Neural crest cell (in vitro differentiated cells): ENCODE results near the gene ALPK3. TPM values are rescaled to one million over a fixed set of nuclear protein-coding genes. Genes with fewer than 3 reads are reported as not detected.

Experiments used
- DNase-seq: peaks from one replicate; pipeline ENCODE4 v3.0.0; 2021; ENCODE audit warnings: low read depth, mixed read lengths, low spot score
- H3K27ac Mint-ChIP-seq: one replicate; pipeline ENCODE4 v1.8.0; 2021; ENCODE audit warnings: mild to moderate bottlenecking, mixed read lengths; ENCODE audit not compliant: unreplicated experiment
- H3K27me3 Mint-ChIP-seq: 2 replicates; pipeline ENCODE4 v1.8.0; 2021; ENCODE audit warnings: low read depth, mild to moderate bottlenecking, mixed read lengths
- H3K36me3 Mint-ChIP-seq: 2 replicates; pipeline ENCODE4 v1.8.0; 2021; ENCODE audit warnings: low read depth, mild to moderate bottlenecking, mixed read lengths
- H3K4me1 Mint-ChIP-seq: 2 replicates; pipeline ENCODE4 v1.8.0; 2021; ENCODE audit warnings: mixed read lengths
- H3K4me3 Mint-ChIP-seq: one replicate; pipeline ENCODE4 v1.8.0; 2021; ENCODE audit warnings: mild to moderate bottlenecking, mixed read lengths
- H3K9me3 Mint-ChIP-seq: 2 replicates; pipeline ENCODE4 v1.8.0; 2021; ENCODE audit warnings: mixed read lengths
- total RNA-seq: library from RNA; stranded (reverse); gene quantifications from 2 replicates; pipeline ENCODE4 v1.2.1, GENCODE V29; 2021
- TF ChIP-seq, protein P1 (sequence below): fragments of 200-600 bp; sonication (generic); conservative IDR thresholded peaks from 2 replicates; pipeline ENCODE4 v1.5.0; 2021; ENCODE audit warnings: antibody characterized with exemption, mild to moderate bottlenecking

The ALPK3 gene
- total RNA-seq, 1 donor from 2014 or later = 4.4 TPM

DNA sequence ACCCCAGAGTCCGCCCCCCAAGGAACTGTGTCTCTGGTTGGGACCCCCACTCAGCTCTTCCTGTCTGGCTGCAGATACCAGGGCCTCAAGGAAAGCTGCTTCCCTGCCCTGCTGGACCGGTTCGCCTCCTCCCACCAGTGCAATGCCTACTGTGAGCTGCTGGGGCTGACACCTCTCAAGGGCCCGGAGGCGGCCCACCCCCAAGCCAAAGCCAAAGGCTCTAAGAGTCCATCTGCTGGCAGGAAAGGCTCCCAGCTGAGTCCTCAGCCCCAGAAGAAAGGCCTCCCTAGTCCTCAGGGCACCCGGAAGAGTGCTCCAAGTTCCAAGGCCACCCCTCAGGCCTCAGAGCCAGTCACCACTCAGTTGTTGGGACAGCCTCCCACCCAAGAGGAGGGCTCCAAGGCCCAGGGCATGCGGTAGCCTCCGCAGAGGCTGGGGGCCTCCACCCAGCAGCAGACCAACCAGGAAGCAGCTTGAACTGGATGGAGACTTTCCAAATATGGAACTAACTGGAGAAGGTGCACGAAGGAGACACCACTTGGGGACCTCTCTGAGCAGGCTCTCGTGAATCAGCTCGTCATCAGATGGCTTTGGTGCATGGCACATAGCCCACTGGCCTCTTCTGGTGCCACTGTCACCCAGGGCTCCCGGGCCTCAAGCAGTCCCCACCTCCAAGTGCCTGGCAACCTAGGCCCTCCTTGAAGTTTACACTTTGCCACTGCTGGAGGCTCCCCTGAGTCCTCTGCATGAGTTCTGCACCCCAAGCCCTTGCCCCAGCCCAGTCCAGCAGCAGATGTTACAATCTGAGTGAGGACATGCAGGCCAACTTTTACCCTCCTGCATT lies 51.1 kb downstream of the ALPK3 start:
- TF ChIP-seq, protein P1, sequence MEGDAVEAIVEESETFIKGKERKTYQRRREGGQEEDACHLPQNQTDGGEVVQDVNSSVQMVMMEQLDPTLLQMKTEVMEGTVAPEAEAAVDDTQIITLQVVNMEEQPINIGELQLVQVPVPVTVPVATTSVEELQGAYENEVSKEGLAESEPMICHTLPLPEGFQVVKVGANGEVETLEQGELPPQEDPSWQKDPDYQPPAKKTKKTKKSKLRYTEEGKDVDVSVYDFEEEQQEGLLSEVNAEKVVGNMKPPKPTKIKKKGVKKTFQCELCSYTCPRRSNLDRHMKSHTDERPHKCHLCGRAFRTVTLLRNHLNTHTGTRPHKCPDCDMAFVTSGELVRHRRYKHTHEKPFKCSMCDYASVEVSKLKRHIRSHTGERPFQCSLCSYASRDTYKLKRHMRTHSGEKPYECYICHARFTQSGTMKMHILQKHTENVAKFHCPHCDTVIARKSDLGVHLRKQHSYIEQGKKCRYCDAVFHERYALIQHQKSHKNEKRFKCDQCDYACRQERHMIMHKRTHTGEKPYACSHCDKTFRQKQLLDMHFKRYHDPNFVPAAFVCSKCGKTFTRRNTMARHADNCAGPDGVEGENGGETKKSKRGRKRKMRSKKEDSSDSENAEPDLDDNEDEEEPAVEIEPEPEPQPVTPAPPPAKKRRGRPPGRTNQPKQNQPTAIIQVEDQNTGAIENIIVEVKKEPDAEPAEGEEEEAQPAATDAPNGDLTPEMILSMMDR = no peak
- no peaks in the 10 kb centered on the region for H3K4me1 Mint-ChIP-seq
- H3K4me3 Mint-ChIP-seq = no peak overlapping the region
- no peaks in the 10 kb centered on the region for H3K9me3 Mint-ChIP-seq
- DNase-seq = no peak
- no peaks in the 10 kb centered on the region for H3K27me3 Mint-ChIP-seq
- no peaks in the 10 kb centered on the region for H3K36me3 Mint-ChIP-seq
- H3K27ac Mint-ChIP-seq = no peak overlapping the region

DNA sequence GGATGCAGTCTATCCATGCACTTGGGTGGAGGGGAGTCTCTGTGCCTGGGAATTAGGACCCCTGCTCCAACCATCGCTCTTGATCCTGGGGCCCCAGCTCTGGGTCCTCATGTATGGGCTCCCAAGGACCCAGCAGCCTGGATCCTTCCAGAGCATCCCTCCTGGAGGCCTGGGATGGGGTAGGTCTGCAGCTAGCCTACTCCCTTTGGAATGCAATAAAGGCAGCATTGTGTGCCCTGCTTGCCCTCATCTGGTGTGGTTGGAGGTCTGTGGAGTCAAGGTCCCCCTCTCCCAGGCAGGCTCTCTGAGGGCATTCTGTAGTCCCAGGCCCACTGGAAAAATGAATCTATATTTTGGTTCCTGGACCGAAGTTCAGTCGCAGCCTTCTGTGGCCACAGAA lies 52.4 kb downstream of the ALPK3 start:
- H3K27me3 Mint-ChIP-seq = no peaks in the 10 kb centered on the region
- H3K4me1 Mint-ChIP-seq = no peaks in the 10 kb centered on the region
- no peak overlapping the region for H3K4me3 Mint-ChIP-seq
- no peaks in the 10 kb centered on the region for H3K36me3 Mint-ChIP-seq
- no peak overlapping the region for H3K27ac Mint-ChIP-seq
- H3K9me3 Mint-ChIP-seq = no peaks in the 10 kb centered on the region
- no peak for DNase-seq
- TF ChIP-seq, protein P1 = no peak

DNA sequence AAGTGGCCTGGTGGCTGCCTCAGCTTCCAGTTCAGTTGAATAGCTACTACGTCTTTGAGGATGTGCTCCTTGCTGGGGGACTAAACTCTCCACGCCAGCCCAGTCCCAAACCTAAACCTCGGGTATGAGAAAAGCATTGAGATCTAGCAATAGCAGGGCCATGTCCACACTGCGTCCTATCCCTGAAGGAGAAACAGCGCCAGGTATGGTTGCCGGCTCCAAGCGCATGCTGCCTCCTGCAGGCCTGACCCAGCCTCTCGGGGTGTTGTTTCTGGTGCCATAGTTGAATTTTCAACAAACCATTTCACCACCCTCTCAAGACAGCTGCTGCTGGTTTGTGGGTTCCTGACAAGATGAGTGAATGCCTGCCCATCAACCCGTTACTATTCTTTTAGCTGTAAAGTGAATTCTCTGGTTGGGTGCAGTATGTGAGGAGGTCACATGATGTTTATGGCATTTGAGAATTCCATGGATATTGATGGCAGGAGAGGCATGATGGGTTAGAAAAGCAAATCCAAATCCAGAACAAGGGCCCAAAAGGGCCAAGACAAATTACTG lies 54.4 kb downstream of the ALPK3 start:
- Mint-ChIP-seq H3K27me3 (no peaks in the 10 kb centered on the region), H3K4me3 (no peak overlapping the region), H3K9me3 (no peaks in the 10 kb centered on the region), H3K36me3 (no peaks in the 10 kb centered on the region), H3K4me1 (peaks cover 8% of the 10 kb centered on the region), H3K27ac (no peak overlapping the region)
- TF ChIP-seq, protein P1 = no peak
- no peak for DNase-seq

DNA sequence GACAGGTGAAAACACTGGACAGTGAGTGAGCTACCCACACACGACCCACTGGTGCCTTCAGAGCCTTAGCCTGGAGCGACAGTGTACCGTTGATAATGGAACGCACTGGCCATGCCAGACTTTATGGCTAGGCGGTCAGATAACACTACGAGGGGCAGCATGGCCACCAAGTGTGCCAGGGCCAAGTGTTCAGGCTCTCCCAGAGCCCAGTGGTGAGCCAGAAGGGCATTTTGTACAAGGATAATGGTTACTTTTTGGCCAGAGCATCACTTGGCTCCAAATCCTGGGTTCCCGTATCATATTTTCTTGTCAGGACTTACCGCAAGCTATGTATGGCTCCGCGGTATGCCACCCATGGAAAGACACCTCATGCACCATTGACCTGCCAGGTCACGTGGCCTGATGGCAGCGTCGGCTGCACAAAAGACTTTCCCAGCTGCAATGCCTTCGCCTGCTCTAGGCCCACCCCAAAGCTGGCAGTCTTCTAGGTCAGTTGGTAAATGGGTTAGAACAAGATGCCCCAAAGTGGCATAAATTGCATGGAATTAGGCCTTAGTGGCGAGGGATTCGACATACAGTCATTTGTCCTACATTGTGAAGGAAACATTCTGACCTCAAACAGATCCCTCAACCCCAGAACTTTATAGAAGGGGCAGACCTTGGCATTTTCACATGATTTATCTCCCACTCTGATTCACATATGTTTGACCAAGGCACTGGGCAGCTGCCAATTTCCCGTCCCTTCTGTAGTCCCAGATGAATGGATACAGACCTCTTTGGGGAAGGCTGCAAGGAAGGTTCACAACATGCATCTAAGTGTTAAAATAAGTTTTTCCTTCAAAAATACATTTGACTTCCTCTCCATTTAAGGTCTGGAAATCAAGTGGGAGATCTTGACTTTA lies 55.1 kb downstream of the ALPK3 start:
- TF ChIP-seq, protein P1 = no peak
- Mint-ChIP-seq H3K9me3 (no peaks in the 10 kb centered on the region), H3K36me3 (no peaks in the 10 kb centered on the region), H3K4me3 (no peak overlapping the region), H3K4me1 (peaks cover 8% of the 10 kb centered on the region), H3K27me3 (no peaks in the 10 kb centered on the region), H3K27ac (no peak overlapping the region)
- no peak for DNase-seq

DNA sequence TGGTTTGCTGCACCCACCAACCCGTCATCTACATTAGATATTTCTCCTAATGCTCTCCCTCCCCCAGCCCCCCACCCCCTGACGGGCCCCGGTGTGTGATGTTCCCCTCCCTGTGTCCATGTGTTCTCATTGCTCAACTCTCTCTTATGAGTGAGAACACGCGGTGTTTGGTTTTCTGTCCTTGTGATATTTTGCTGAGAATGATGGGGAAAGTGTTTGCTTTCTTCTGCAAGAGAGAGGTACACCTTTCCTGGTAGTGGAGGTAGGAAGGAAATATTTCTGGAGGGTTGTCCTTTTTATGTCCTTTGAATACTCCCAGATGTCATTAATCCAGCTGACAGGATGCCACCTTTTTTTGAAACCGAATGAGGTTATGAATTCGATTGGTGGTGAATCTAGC lies 56.8 kb downstream of the ALPK3 start:
- no peaks in the 10 kb centered on the region for H3K36me3 Mint-ChIP-seq
- H3K27me3 Mint-ChIP-seq = no peaks in the 10 kb centered on the region
- DNase-seq = no peak
- no peaks in the 10 kb centered on the region for H3K9me3 Mint-ChIP-seq
- no peak overlapping the region for H3K4me3 Mint-ChIP-seq
- peaks cover 8% of the 10 kb centered on the region for H3K4me1 Mint-ChIP-seq
- H3K27ac Mint-ChIP-seq = no peak overlapping the region
- TF ChIP-seq, protein P1 = no peak
